Stimulated activated CD4-positive, alpha-beta T cell treated with anti-CD3 and anti-CD28 coated beads, Interleukin-2, amount 100 ng/mL, for 48 hours (primary cell): Measurements from ENCODE around the gene INTS1.
A peak's percentile ranks its signal among the peaks of the same experiment; 100 is the strongest.

ENCODE experiments used
- DNase-seq, 2 donors: peaks; one replicate each; pipeline ENCODE4 v3.0.0-alpha.2; 2020

INTS1 gene

DNA sequence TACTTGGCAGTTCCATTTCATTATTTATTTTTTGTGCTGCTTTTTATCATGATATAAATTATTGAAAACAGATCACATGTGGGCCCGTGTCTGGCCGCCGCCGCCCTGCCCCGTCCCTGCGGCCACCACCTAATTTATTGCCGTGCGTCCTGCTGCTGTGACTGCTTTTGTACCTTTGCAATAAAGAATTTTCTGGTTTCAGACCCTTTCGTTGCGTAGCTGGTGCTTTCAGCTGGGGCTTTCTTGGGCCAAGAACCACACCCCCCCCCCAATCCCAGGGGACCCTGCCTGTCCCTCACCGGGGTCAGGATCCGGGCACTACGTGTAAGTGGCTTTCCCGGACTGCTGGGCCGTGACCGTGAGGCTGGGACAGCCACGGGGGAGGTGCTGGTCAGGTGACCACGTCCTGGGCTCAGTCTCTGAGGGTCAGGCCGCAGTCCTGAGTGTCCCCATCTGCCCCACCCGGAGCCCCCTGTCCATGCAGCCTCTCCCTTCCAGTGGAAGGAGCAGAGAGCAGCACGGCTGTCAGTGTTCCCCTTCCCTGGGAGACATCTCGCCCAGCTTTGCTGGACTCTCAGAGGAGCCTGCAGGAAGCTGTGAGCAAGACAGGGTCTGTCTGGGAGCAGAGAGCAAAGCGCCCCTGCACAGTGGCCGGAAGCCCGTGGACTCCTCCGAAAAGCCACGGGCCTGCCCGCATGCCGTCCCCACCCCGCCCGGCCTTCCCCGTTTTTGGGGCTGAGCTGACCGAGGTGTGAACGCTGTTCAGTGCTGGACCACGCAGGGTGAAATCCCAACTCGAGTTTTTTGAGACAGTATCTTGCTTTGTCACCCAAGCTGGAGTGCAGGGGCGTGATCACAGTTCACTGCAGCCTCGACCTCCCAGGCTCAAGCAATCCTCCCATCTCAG lies 38.9 kb upstream of the INTS1 start:
- DNase-seq: no peak

DNA sequence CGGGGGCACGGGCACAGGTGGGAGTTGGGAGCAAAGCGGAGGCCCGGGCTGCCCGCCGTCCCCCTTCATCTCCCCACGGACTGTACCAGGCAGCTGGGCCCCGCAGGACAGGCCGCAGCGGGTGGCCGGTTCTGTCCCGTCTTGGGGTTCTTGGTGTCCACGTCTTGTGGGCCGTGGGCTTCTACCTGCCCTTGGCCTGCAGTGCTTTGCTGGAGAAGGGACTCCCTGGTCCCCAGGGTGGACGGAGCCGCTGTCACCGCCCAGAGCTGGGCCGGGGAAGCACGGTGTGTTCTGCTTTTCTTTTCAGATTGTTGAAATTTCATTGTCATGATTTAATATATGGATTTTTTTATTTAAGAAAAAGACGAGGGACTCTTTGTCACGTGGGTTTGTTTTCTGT lies 38.1 kb upstream of the INTS1 start:
- DNase-seq: no peak

DNA sequence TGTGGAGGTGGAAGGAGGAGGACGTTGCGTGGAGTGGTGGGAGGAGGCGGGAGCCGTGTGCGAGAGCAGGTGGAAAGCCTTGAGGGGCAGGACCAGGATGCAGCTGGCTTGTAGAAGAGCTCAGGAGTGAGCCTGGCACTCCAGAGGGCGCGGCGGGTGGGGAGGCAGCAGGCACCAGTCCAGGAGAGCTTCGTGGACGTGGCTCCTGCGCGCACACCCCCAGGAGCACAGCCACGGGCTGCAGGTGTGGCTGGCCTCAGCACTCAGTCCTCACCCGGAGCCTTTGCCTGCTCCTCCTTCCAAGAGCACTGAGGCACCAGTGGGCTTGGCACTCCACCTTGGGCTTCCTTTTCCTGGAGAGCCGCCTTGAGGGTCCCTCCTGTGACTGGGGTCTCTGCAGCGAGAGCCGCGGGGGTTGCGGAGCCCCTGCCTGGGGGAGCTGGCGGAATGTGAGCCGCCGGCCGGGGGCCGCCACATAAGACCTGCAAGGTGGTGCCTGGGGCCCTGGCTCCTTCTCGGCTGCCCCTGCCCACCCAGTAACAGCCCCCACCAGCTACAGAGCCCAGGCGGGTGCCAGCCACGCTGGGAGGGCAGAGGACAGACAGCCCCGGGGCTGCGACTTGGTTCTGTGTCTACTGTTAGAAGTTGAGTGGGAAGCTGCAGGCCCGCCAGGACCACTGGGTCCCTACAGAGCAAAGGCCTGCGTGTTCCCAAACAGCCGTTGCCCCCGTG lies 37.4 kb upstream of the INTS1 start:
- no peak for DNase-seq

DNA sequence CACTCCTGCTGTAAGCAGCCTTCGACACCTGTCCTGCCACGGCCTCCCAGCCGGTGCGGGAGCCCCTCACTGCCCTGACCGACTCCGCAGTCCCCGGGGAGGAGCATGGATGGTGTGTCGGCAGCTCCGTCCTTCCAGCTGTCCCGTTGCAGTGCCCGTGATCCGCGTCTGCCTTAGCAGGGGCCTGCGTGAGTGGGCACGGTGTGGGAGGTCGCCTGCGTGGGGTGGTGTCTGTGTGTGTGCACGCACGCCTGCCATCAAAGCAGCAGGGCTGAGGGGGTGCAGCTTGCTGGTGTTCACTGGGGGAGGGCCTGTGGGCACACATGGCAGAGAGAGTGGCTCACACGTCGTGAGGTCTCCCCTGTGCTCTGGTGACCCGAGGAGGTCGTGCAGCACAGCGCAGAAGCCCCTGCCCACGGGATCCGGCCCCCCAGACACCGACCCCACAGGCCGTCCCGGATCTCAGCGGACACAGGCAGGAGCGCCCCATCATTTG lies 36.6 kb upstream of the INTS1 start:
- DNase-seq: no peak

DNA sequence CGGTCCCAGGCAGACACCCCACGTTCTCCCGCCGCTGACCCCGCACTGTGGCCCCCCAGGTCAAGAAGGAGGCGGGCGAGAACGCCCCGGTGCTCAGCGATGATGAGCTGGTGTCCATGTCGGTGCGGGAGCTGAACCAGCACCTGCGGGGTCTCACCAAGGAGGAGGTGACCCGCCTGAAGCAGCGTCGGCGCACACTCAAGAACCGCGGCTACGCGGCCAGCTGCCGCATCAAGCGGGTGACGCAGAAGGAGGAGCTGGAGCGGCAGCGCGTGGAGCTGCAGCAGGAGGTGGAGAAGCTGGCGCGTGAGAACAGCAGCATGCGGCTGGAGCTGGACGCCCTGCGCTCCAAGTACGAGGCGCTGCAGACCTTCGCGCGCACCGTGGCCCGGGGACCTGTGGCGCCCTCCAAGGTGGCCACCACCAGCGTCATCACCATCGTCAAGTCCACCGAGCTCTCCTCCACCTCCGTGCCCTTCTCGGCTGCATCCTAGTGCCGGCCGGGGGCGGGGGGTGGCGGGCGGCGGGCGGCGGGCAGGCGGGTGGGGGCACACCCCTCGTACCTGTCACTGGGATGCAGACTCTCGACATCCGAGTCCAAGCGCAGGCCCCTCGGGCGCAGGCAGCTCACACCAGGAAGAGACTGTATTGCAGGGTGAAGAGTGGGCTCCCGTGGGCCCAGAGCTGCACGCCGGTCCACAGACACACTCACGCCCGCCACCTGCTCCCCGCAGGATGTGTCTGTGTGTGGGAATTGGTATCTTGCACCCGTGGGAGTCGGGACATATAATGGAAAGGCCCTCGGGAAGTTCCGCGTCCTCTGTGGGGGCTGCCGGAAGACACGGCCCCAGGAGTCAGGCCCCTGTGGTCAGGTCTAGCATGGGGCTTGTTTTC lies 35.9 kb upstream of the INTS1 start:
- no peak for DNase-seq

DNA sequence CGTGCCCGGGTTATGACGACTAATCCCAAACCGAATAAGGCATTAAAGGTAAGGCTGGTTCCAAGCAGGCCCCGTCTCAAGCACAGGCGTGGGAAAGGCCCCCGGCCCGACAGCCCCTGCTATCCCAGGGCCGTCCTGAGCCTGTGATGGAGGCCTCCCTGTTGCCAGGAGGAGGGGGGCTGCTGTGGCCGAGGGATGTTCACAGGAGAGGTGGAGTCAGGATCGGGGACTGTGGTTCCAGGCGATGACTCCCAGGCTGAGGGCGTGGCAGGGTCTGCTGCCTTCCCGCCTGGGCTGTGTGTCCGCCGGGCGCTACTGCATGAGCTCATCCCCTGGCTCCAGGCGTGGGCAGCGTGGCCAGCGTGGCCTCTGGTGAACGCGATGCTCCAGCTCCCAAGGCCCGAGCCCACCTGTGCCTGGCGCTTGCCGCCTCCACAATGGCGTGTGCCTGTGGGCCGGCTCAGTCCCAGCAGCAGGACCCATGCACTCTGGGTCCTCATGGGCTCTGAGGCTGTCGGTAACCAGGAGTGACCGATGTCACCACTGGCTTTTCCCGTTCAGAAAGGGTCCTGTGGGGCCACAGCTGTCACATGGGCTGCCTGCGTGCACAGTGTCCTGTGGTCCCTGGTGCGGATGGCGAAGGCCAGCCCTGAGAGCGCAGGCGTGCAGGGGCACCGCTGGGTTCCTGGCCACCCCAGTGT lies 35.1 kb upstream of the INTS1 start:
- DNase-seq: no peak

DNA sequence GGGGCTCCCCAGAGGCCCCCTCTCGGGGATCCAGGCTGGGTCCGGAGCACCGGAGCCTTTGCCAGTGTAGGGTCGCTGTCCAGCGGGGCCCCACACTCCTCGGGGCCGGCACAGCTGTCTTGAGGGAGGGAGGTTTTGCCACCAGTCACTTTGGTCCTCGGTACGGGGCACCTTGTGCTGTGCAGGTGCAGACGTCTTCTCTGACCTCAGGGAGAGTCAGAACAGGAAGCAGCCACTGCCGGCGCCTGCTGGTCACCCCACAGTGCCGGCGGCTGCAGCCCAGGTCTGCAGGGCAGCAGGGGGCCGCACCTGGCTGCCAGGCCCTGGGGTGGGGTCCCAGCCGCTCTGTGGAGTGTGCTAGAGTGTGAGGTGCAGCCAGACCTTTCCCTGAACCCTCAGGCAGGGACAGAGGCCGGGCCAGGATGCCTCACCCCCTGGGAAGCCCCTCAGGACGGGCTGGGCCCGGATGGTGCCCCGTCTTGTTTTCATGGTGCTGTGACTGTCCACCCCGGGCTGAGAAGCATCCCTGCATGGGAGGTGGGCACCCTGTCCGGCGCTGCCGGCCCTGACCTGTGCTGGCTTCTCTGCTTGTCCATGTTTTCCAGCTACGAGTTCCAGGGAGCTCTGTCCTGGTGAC lies 34.5 kb upstream of the INTS1 start:
- DNase-seq: no peak

DNA sequence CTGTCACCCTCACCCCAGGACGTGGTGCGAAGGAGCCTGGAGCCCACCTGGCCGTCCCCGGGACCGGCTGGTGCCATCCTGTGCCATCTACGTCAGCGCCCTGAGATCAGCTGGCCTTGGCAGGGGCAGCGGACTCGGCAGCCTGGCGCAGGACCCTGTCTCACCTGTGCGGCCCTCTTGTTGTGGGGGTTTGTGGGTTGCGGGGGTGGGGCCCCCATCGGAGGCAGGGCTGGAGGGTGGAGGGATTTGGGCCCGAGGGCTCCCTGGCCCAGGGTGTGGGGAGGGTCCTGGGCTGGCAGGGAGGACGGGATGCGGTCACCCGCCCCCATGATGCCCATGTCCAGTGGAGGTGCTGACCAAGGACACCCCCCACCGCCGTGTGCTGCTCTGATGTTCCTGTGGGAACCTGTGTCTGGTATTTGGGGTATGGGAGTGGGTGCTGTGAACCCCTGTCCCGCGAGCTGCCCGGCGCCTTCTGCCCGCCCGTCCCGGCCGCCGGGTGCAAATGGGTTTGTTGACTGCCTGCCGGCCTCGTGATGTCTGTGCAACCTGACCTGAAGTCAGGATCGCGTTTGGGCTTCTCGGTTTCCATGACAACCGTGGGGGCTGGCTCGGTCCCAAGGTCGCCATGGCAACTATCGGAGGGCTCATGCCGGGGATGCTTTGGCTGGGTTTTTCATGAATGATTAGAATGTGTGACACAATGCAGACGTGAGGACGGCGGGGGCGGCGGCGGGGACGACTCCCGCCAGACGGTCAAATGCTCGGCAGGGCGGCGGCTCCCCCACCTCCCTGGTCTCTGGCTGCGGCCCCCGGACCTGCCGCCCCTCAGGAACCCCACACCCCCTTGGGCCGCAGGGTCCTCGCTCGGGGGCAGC lies 33.6 kb upstream of the INTS1 start:
- DNase-seq: no peak

DNA sequence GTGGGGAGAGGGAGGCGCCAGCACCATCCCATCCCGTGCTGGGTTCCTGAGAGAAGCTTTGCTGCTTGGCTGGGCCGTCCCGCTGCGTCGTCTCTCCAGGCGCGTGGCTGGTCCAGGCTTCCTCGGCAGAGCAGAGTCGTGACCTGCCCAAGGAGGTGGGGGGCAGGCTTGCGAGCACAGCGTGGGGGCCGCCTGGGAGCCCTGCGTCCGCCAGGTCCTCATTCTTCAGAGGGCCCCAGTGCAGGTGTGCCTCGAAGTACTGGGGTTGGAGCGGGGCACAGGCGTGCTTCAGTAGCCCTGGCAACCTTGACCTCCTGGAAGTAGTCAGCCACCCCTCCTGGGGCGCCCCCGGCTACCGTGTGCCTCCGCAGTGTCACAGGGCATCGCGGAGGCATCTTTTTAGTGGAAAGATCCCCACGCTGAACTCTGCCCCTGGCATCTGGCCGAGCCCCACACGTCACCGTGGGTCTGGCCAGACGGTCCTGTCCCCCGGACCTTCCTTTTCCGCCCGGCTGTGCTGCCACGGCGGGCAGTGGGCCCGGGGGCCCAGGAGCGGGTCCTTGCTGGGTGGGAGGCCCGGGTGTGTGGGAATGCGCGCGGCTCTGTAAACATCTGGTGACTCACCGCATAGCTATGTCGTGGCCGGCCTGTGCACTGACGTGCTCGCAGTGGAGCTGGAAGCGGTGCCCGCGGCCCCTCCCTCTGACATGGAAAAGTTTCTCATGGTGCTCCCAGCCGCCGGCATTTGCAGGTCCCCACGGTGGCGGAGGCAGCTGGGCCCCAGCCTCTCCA lies 32.8 kb upstream of the INTS1 start:
- DNase-seq: no peak

DNA sequence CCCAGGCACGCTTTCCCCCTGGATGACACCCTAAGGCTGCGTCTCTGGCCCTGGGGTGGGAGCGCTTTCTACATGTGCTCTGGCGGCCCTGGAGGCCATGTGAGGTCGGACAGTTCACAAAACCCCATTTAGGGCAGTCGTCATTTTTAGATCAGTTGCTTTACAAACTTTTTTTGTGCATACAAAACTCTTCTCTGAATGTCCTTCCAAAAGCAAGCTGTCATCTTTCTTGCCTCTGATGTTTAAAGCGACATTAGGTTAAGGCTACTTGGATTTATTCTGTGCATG lies 32.2 kb upstream of the INTS1 start:
- no peak for DNase-seq

DNA sequence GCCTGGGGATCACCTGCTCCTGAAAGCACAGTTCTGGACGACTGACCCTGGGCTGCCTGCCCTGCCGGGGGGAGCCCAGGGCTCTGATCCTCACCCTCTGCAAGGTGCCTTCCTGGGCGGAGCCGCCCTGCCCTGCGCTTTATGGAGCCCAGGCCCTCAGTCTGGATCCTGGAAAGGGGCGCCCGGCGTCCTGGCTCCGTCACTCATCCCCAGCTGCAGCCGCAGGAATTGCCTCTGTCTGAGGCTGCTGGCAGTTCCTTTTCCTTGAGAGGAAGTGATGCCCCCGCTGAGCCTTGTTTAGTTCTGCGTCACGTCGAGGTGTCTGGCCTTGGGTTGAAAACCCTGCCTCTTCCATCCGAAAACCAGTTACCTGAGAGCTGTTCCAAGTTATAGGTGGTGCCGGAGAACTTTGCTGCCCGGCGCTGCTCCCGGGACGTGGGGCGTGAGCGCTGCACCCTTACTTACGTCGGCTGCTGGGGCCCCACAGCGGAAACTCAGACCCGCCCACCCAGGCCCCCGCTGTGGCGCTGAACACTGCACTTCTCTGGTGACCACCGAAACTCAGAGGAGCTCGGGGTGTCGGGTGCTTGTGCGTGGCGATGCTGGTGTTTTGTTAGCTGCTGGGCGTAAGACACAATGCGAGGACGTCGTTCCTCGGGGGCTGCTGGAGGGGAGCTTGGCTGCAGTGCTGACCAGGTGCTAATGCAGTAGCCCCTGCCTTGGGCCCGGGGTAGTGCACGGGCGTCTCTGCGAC lies 31.7 kb upstream of the INTS1 start:
- DNase-seq: no peak

DNA sequence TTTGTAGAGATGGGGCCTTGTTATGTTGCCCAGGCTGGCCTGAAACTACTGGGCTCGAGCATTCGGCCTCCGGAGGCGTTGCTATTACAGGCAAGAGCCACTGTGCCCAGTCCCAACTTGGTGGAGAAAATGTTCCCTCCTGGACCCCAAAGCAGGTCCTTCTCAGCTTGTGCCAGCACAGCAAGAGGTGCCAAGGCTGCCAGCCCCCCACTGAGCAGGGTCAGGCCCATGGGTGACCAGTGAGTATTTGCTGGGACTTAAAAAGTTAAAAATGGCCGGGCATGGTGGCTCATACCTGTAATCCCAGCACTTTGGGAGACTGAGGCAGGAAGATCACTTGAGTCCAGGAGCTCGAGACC lies 30.9 kb upstream of the INTS1 start:
- no peak for DNase-seq

DNA sequence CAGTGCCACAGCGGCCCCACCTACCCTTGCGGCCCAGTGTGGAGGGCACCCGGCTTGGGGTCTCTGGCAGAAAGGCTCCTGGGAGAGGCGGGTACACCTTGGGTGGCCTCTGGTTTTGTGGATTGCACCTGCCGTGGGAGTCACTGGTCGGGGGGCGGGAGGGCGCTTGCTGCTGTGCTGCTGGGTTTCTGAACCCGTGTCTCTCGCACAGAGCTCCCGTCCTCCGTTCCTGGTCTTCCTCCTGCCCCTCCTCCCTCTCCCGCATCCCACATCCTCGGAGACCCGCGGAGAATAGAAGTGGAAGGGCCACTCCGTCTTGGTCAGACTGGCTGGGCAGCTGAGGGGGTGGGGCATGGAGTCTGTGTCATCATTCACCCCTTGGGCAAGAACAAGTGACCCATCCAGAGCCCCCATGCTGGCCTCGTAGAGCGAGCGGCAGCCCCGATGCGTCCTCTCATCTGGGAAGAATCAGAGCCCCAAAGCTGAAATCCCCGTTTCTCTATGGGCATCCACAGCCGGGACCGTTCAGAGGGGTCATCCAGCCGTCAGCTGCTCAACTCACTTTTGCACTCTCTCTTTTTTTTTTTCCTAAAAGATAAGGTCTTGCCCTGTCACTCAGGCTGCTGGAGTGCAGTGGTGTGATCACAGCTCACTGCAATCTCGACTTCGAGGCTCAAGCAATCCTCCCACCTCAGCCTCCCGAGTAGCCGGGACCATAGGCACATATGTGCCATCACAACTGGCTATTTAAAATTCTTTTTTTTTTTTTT lies 30.3 kb upstream of the INTS1 start:
- no peak for DNase-seq

DNA sequence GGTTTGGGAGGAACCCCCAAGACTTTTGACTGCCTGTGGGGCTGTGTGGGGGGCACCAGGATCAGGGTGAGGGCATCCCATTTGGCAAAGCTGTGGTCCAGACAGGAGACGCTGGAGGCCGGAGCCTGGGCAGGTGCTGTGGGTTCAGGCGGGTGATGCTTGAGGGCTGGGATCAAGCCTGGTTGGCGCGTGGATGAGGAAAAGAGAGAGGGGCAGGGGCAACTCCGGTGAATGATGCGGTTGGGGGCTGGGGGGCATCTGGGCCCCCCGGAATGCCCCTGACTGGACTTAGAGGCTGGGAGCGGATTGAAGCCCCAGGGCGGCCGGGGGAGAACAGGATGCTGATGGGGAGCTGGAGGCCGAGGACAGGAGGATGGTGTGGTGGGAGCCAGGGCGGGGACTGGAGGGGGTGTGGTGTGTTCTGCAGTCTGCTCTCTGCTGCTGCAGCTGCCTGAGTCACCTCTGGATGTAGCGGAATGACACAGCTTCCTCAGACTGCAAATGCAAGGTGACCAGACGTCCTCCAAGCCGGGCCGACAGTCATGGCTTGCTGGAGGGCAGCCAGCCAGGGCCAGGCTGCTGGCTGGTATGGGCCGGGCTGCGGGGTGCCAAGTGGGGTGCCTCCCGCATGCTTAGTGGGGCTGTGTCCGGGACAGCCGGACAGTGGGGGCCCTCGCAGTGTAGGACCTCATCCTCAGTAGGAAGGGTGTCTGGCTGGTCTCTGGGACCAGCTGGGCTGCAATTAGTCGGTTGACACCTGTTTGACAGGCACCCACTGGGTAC lies 29.5 kb upstream of the INTS1 start:
- peak in 1 of 2 donors; percentile 33 for DNase-seq

DNA sequence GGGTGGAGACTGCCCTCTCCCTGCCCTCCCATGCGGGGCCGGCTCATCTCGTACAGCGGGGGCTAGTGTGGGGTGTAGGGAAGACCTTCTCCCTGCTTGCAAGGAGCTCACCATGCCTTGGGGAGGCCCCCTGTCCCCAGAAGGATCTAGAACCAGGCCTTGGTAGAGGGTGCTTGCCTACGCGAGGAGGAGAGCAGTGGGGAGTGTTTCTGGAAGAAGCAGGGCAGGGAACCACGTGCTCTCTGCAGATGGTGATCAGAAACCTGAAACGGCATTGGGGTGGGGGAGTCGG lies 29.0 kb upstream of the INTS1 start:
- no peak for DNase-seq

DNA sequence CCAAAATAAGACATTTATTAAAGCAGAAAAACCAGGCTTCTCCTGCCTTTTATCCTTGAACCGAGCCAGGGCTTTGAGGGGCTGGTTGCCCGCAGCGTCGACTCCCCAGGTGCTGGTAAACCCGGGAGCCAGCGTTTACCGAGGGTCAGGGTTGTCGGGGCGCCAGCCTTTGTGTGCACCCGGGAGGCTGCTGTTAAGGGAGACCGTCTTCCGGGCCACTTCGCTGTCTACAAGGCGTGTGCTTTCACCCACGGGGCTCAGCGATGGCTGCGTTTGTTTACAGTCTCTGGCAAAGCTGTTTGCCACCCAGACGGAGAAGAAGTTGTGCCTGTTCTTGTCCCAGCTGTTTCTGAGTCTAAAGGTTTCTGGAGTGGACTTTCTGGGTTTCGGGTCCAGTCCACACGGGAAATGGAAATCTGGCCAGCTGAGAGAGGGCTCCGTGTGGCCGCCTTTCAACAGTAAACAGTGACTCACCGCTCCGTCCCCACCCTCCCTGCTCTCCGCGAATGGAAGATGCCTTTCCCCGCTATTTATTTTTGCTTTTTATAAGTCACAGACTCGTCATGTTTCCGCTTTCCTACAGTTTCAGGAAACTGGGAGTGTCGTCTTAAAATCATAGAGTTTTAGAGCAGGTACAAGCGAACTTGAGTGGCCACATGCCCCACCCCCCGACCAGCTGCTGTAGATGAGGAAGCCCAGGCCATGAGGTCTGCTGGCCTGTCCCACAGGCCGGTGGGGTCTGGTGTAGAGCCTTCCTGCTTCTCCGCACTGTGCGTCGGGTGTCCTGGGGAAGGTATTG lies 28.5 kb upstream of the INTS1 start:
- DNase-seq: peak in 1 of 2 donors; percentile 44

DNA sequence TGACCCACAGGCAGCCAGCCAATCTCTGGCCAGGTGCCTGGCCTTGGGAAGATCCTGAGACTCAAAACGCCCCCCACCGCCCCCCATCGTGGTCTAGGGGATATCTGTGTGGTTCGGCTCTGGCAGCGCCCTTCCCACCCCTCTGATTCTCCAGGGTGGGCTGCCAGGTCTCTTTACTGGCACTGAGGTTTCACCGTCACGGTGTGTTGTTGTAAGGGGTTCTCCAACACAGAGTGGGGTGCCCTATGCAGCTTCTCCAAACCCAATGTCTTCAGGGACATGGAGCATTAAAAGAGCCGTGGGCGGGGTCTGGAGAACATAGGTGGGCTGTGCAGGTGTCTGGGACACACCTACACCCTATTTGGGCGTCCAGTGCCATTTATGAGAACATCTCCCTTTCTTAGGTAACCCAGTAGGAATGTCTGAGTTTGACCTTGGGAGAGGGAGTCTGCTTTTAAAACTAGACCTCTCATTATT lies 27.8 kb upstream of the INTS1 start:
- DNase-seq: no peak
